K562 (cell line): ENCODE measurements around the gene SCUBE1. TPM values are rescaled to one million over a fixed set of nuclear protein-coding genes. Genes with fewer than 3 reads are reported as not detected.

Experiments used
- ATAC-seq: fragments of 200-7000 bp; cut with Tn5 transposase; 3 replicates; pipeline ENCODE4 v1.9.1; 2020; ENCODE audit warnings: moderate library complexity
- BruUV-seq: library from RNA; stranded (reverse); fragments of 400-500 nt; replicated peaks from 2 replicates; lab custom pipeline; 2021; lab: Mats Ljungman, UMichigan
- CTCF ChIA-PET: fragments of 300-600 bp; formaldehyde crosslinking; extraction: SDS; loops from one replicate; lab custom pipeline; 2021; ENCODE audit warnings: low intra/inter-chr PET ratio; lab: Yijun Ruan, JAX
- POLR2A ChIA-PET: fragments of 300-600, 350-650 bp; sonication (Branson Sonifier 250); formaldehyde crosslinking; extraction: SDS; loops from one replicate; lab custom pipeline; 2021; ENCODE audit warnings: antibody characterized with exemption, inconsistent platforms; lab: Yijun Ruan, JAX
- DNase-seq, 4 experiments: peaks; one replicate each; pipeline versions ENCODE4 v3.0.0 to v3.0.0-alpha.2; 2011 to 2018; ENCODE audit warnings: low spot score in 3 of 4, mixed read lengths in 3 of 4; ENCODE audit errors: extremely low read depth in 1 of 4
- FAIRE-seq: peaks from 2 replicates; lab custom pipeline; 2011; peaks lifted over from hg19 to GRCh38; lab: Jason Lieb, UNC
- H2AFZ ChIP-seq: 2 replicates; pipeline ENCODE4 v1.6.0; 2011; ENCODE audit warnings: low read depth, low read length, control low read depth, inconsistent platforms
- H3K27ac ChIP-seq: fragments of 200-600 bp; 3 replicates; pipeline ENCODE4 v1.8.0; 2011; ENCODE audit warnings: low read depth, mild to moderate bottlenecking, control low read depth, inconsistent platforms, low read length, moderate library complexity, mixed read lengths; ENCODE audit errors: extremely low read depth
- H3K27me3 ChIP-seq, 2 experiments: fragments of 300-600 bp in 1 of 2; 2 replicates in 1 of 2; 3 replicates in 1 of 2; pipeline versions ENCODE4 v1.6.0 to v1.8.0; 2011; ENCODE audit warnings: inconsistent platforms in 2 of 2, low read length in 2 of 2, mild to moderate bottlenecking in 1 of 2, mixed read lengths in 1 of 2, moderate library complexity in 1 of 2; ENCODE audit not compliant: control insufficient read depth in 2 of 2, insufficient read depth in 2 of 2
- H3K36me3 ChIP-seq: fragments of 300-600 bp; 3 replicates; pipeline ENCODE4 v1.8.0; 2011; ENCODE audit warnings: mild to moderate bottlenecking, low read length, inconsistent platforms; ENCODE audit not compliant: control insufficient read depth, insufficient read depth
- H3K4me1 ChIP-seq, 2 experiments: fragments of 200-600 bp in 1 of 2; replicated peaks in 1 of 2; 2 replicates in 1 of 2; 3 replicates in 1 of 2; pipeline versions ENCODE4 v1.5.1 to v1.8.0; 2011; ENCODE audit warnings: inconsistent platforms in 2 of 2, low read length in 2 of 2, mild to moderate bottlenecking in 1 of 2, mixed read lengths in 1 of 2, moderate library complexity in 1 of 2; ENCODE audit not compliant: control insufficient read depth in 2 of 2, insufficient read depth in 2 of 2
- H3K4me2 ChIP-seq: 2 replicates; pipeline ENCODE4 v1.6.1; 2011; ENCODE audit warnings: low read length, control low read depth, inconsistent platforms, mixed read lengths; ENCODE audit not compliant: insufficient read depth
- H3K4me3 ChIP-seq: fragments of 200-600 bp; sonication (generic), shearing (Covaris generic); 2 replicates; pipeline ENCODE4 v1.5.1; 2016; ENCODE audit warnings: control low read depth, inconsistent platforms
- H3K79me2 ChIP-seq: fragments of 200-600 bp; 3 replicates; pipeline ENCODE4 v1.8.0; 2011; ENCODE audit warnings: low read length, inconsistent platforms; ENCODE audit not compliant: control insufficient read depth, insufficient read depth
- H3K9ac ChIP-seq, 2 experiments: 2 replicates each; pipeline versions ENCODE4 v1.6.0 to v1.6.1; 2011; ENCODE audit warnings: low read depth in 2 of 2, low read length in 2 of 2, control low read depth in 1 of 2, inconsistent platforms in 1 of 2, mild to moderate bottlenecking in 1 of 2, mixed read lengths in 1 of 2; ENCODE audit not compliant: insufficient read depth in 1 of 2
- H3K9me1 ChIP-seq: one replicate; pipeline ENCODE4 v1.6.0; 2011; ENCODE audit warnings: inconsistent platforms, mild to moderate bottlenecking, low read length, moderate library complexity; ENCODE audit not compliant: control insufficient read depth, insufficient read depth
- H3K9me3 ChIP-seq: replicated peaks from 2 replicates; pipeline ENCODE4 v1.5.1; 2011; ENCODE audit warnings: low read depth, low read length, inconsistent platforms; ENCODE audit not compliant: control insufficient read depth, insufficient read depth
- H4K20me1 ChIP-seq: replicated peaks from 2 replicates; pipeline ENCODE4 v1.6.1; 2011; ENCODE audit warnings: low read length, inconsistent platforms, mixed read lengths; ENCODE audit not compliant: control insufficient read depth, insufficient read depth
- ATF1 ChIP-seq, 2 experiments: fragments of 450-650 bp in 1 of 2; IDR thresholded peaks; 2 replicates each; pipeline ENCODE4 v1.6.1; 2016; ENCODE audit warnings: missing compliant biosample characterization in 1 of 2, missing genetic modification characterization in 1 of 2
- BRD4 ChIP-seq: fragments of 200-600 bp; sonication (generic); IDR thresholded peaks from 2 replicates; pipeline ENCODE4 v1.6.1; 2017; ENCODE audit warnings: inconsistent platforms
- CBX5 ChIP-seq: IDR thresholded peaks from 2 replicates; pipeline ENCODE4 v1.6.1; 2014; ENCODE audit warnings: low read depth, borderline replicate concordance
- DACH1 ChIP-seq: fragments of 450-650 bp; IDR thresholded peaks from 2 replicates; pipeline ENCODE4 v1.6.1; 2018; ENCODE audit not compliant: partially characterized antibody
- HMG20A ChIP-seq: fragments of 450-650 bp; formaldehyde crosslinking; conservative IDR thresholded peaks from 2 replicates; pipeline ENCODE4 v1.4.0; 2020; ENCODE audit warnings: mild to moderate bottlenecking, mixed read lengths
- LARP7 ChIP-seq: fragments of 450-650 bp; IDR thresholded peaks from 2 replicates; pipeline ENCODE4 v1.6.1; 2016
- RBBP5 ChIP-seq: fragments of 200-600 bp; sonication (generic); IDR thresholded peaks from 2 replicates; pipeline ENCODE4 v1.6.1; 2012; ENCODE audit warnings: borderline replicate concordance, mild to moderate bottlenecking, low read length, control low read depth, inconsistent platforms; ENCODE audit not compliant: insufficient read depth, poor library complexity, severe bottlenecking
- SREBF2 ChIP-seq: sonication (generic); formaldehyde crosslinking; IDR thresholded peaks from 2 replicates; pipeline ENCODE4 v1.4.0; 2020; ENCODE audit warnings: mild to moderate bottlenecking, missing genetic modification reagents
- YY1 ChIP-seq, 3 experiments: IDR thresholded peaks; 2 replicates each; pipeline ENCODE4 v1.6.1; 2011; ENCODE audit warnings: low read length in 2 of 3, mild to moderate bottlenecking in 2 of 3, moderate library complexity in 2 of 3, borderline replicate concordance in 1 of 3, control low read depth in 1 of 3, low read depth in 1 of 3; ENCODE audit not compliant: insufficient read depth in 3 of 3, insufficient replicate concordance in 2 of 3, control insufficient read depth in 1 of 3, insufficient read length in 1 of 3; ENCODE audit errors: extremely low read depth in 1 of 3
- ZNF75A ChIP-seq: fragments of 450-650 bp; formaldehyde crosslinking; IDR thresholded peaks from 2 replicates; pipeline ENCODE4 v1.4.0; 2020; ENCODE audit warnings: mild to moderate bottlenecking
- WGBS: fragments of 100-300 bp; shearing (Covaris generic); methylation state at CpG from one replicate; pipeline ENCODE4 v1.1.6; 2016; ENCODE audit warnings: low coverage, mixed read lengths; ENCODE audit not compliant: insufficient coverage; ENCODE audit errors: missing lambda C conversion rate; 5-methylcytosine and 5-hydroxymethylcytosine counted together
- in situ Hi-C: fragments of 300-500 bp; cut with MboI; formaldehyde crosslinking; loops from 4 replicates; pipeline ENCODE4 v1.15.0; 2018; ENCODE audit warnings: inconsistent platforms, mixed read lengths
- intact Hi-C: fragments of 100-400 bp; cut with micrococcal nuclease; formaldehyde crosslinking; loops from 2 replicates; pipeline ENCODE4 v1.14.2; 2022
- polyA plus RNA-seq, 8 experiments: library from polyadenylated mRNA; depleted of rRNA in 4 of 8; stranded (reverse) in 5 of 8; unstranded in 3 of 8; fragments of >200 nt; fragmentation: Nextera tagmentation in 2 of 8; fragmentation: Illumina TruSeq in 1 of 8; extraction: Ambion mirVana in 2 of 8; extraction: Trizol in 1 of 8; gene quantifications; 2 replicates each; pipeline versions ENCODE4 v1.2.1 to v1.2.3, GENCODE V29; 2011 to 2014; ENCODE audit warnings: inconsistent platforms in 1 of 8, missing spikeins in 1 of 8
- total RNA-seq, 7 experiments: library from RNA; depleted of rRNA in 6 of 7; stranded (reverse); fragments of >200 nt in 6 of 7; fragmentation: Illumina TruSeq in 2 of 7; extraction: Trizol in 2 of 7; gene quantifications; 2 replicates each; pipeline versions ENCODE4 v1.2.1 to v1.2.3, GENCODE V29; 2011 to 2021; ENCODE audit warnings: low replicate concordance in 1 of 7

Gene SCUBE1
- total and polyA plus RNA-seq, 9 of the 15 experiments (the other 6 are each of a cell fraction or from before 2014, with no cell fraction given): 0.03 to 0.47 (median 0.29) TPM; not detected in 6

- H4K20me1 ChIP-seq: no peaks in the 10 kb centered on the region
- 33% methylated on average over 8 of the region's 13 CpGs for WGBS
- FAIRE-seq (no peak), ATAC-seq (no peak), DNase-seq (no peak)
- no peak overlapping the region for H3K9ac ChIP-seq
- no peak overlapping the region for H2AFZ ChIP-seq
- no peak overlapping the region for H3K27ac ChIP-seq
- in situ Hi-C loops: no loop called here
- ChIA-PET POLR2A (no interaction called here), CTCF (interaction anchor here (0.6 kb wide), 1 partner anchor 666 kb away, joined by 3 read pairs; no protein-coding TSS in a partner anchor)
- H3K4me3 ChIP-seq: no peak overlapping the region
- no TSS peak for BruUV-seq
- H3K4me1 ChIP-seq: peaks cover 0 to 3% of the 10 kb centered on the region in 2 experiments; a peak in 1 of 5 replicates
- H3K36me3 ChIP-seq: no peaks in the 10 kb centered on the region
- no peaks in the 10 kb centered on the region for H3K9me1 ChIP-seq
- H3K4me2 ChIP-seq: no peak overlapping the region
- intact Hi-C loops: no loop called here
- peaks cover 0 to 18% of the 10 kb centered on the region in 2 experiments; a peak in 2 of 5 replicates for H3K27me3 ChIP-seq
- no peaks in the 10 kb centered on the region for H3K9me3 ChIP-seq
- no peak for TF ChIP-seq CBX5
- no peak for TF ChIP-seq ATF1 (CRISPR knock-in tag; IDR thresholded peaks at IDR 0.05)
- TF ChIP-seq ATF1 (tag; IDR thresholded peaks at IDR 0.05): no peak
- TF ChIP-seq DACH1: no peak
- no peak for TF ChIP-seq ZNF75A (CRISPR knock-in tag)
- TF ChIP-seq SREBF2 (CRISPR knock-in tag): no peak
- TF ChIP-seq BRD4: no peak
- no peak for TF ChIP-seq HMG20A (CRISPR knock-in tag)
- no peak for TF ChIP-seq YY1 (IDR thresholded peaks at IDR 0.05; ENCODE audit: borderline replicate concordance in 1 of 3, control insufficient read depth in 1 of 3, extremely low read depth in 1 of 3, insufficient read depth in 3 of 3, insufficient read length in 1 of 3, insufficient replicate concordance in 2 of 3, low read depth in 1 of 3, low read length in 2 of 3)
- no peak for TF ChIP-seq RBBP5
- TF ChIP-seq LARP7: no peak
- no peaks in the 10 kb centered on the region for H3K79me2 ChIP-seq
Measured at GRCh38 chr22:43325176-43325575, 18.0 kb downstream of the SCUBE1 start.
